ENCODE data around the gene PLCL1. TPM values are rescaled to one million over a fixed set of nuclear protein-coding genes. Genes with fewer than 3 reads are reported as not detected.

PLCL1 gene
- total RNA-seq, 1 donor from 2014 or later: 1.2 TPM

- no peaks in the 10 kb centered on the region for H3K36me3 Mint-ChIP-seq (ENCODE audit: unreplicated experiment)
- H3K27me3 Mint-ChIP-seq (ENCODE audit: unreplicated experiment): peaks cover 11% of the 10 kb centered on the region
- H3K27ac Mint-ChIP-seq (ENCODE audit: unreplicated experiment): no peak overlapping the region
- peaks cover 4% of the 10 kb centered on the region for H3K9me3 Mint-ChIP-seq (ENCODE audit: unreplicated experiment)
- no peak for TF ChIP-seq CTCF (IDR thresholded peaks at IDR 0.05)
- no peak for DNase-seq (ENCODE audit: extremely low spot score, unreplicated experiment)
- no peak overlapping the region for H3K4me3 Mint-ChIP-seq (ENCODE audit: unreplicated experiment)
- no peaks in the 10 kb centered on the region for H3K4me1 Mint-ChIP-seq (ENCODE audit: unreplicated experiment)
Observed at GRCh38 chr2:197959383-197959782, 155.0 kb downstream of the PLCL1 start.

- H3K4me3 Mint-ChIP-seq (ENCODE audit: unreplicated experiment): no peak overlapping the region
- TF ChIP-seq CTCF (IDR thresholded peaks at IDR 0.05): no peak
- H3K9me3 Mint-ChIP-seq (ENCODE audit: unreplicated experiment): peaks cover 13% of the 10 kb centered on the region
- no peaks in the 10 kb centered on the region for H3K4me1 Mint-ChIP-seq (ENCODE audit: unreplicated experiment)
- H3K27me3 Mint-ChIP-seq (ENCODE audit: unreplicated experiment): peaks cover 11% of the 10 kb centered on the region
- no peak overlapping the region for H3K27ac Mint-ChIP-seq (ENCODE audit: unreplicated experiment)
- no peaks in the 10 kb centered on the region for H3K36me3 Mint-ChIP-seq (ENCODE audit: unreplicated experiment)
- no peak for DNase-seq (ENCODE audit: extremely low spot score, unreplicated experiment)
Observed at GRCh38 chr2:197960786-197961185, 156.4 kb downstream of the PLCL1 start.

GRCh38 chr2:197964720-197965119 lies 160.3 kb downstream of the PLCL1 start:
- TF ChIP-seq CTCF (IDR thresholded peaks at IDR 0.05): no peak

GRCh38 chr2:197965756-197966155 lies 161.4 kb downstream of the PLCL1 start:
- Mint-ChIP-seq H3K36me3 (ENCODE audit: unreplicated experiment) (no peaks in the 10 kb centered on the region), H3K9me3 (ENCODE audit: unreplicated experiment) (peaks cover 9% of the 10 kb centered on the region), H3K4me3 (ENCODE audit: unreplicated experiment) (no peak overlapping the region), H3K27ac (ENCODE audit: unreplicated experiment) (no peak overlapping the region), H3K27me3 (ENCODE audit: unreplicated experiment) (peaks cover 4% of the 10 kb centered on the region), H3K4me1 (ENCODE audit: unreplicated experiment) (no peaks in the 10 kb centered on the region)
- no peak for TF ChIP-seq CTCF (IDR thresholded peaks at IDR 0.05)
- no peak for DNase-seq (ENCODE audit: extremely low spot score, unreplicated experiment)

More at GRCh38 chr2:197964720-197965119, 160.3 kb downstream of the PLCL1 start:
- Mint-ChIP-seq H3K27me3 (ENCODE audit: unreplicated experiment) (peaks cover 4% of the 10 kb centered on the region), H3K4me3 (ENCODE audit: unreplicated experiment) (no peak overlapping the region), H3K4me1 (ENCODE audit: unreplicated experiment) (no peaks in the 10 kb centered on the region), H3K27ac (ENCODE audit: unreplicated experiment) (no peak overlapping the region), H3K9me3 (ENCODE audit: unreplicated experiment) (peaks cover 9% of the 10 kb centered on the region), H3K36me3 (ENCODE audit: unreplicated experiment) (no peaks in the 10 kb centered on the region)
- DNase-seq (ENCODE audit: extremely low spot score, unreplicated experiment): no peak

- no peak for DNase-seq (ENCODE audit: extremely low spot score, unreplicated experiment)
- peaks cover 9% of the 10 kb centered on the region for H3K9me3 Mint-ChIP-seq (ENCODE audit: unreplicated experiment)
- no peak for TF ChIP-seq CTCF (IDR thresholded peaks at IDR 0.05)
Observed at GRCh38 chr2:197969391-197969893, 165.0 kb downstream of the PLCL1 start.

More at GRCh38 chr2:197969391-197969893, 165.0 kb downstream of the PLCL1 start:
- Mint-ChIP-seq H3K4me1 (ENCODE audit: unreplicated experiment) (peaks cover 5% of the 10 kb centered on the region), H3K27me3 (ENCODE audit: unreplicated experiment) (no peaks in the 10 kb centered on the region), H3K36me3 (ENCODE audit: unreplicated experiment) (no peaks in the 10 kb centered on the region), H3K4me3 (ENCODE audit: unreplicated experiment) (no peak overlapping the region), H3K27ac (ENCODE audit: unreplicated experiment) (no peak overlapping the region)
